ENCODE results near the gene FAM83C.
"Not testable (repeated sequence)": the region's sequence is repeated elsewhere in the genome, so short reads cannot be mapped to it uniquely, and the experiment has no call there.

The FAM83C gene

DNA sequence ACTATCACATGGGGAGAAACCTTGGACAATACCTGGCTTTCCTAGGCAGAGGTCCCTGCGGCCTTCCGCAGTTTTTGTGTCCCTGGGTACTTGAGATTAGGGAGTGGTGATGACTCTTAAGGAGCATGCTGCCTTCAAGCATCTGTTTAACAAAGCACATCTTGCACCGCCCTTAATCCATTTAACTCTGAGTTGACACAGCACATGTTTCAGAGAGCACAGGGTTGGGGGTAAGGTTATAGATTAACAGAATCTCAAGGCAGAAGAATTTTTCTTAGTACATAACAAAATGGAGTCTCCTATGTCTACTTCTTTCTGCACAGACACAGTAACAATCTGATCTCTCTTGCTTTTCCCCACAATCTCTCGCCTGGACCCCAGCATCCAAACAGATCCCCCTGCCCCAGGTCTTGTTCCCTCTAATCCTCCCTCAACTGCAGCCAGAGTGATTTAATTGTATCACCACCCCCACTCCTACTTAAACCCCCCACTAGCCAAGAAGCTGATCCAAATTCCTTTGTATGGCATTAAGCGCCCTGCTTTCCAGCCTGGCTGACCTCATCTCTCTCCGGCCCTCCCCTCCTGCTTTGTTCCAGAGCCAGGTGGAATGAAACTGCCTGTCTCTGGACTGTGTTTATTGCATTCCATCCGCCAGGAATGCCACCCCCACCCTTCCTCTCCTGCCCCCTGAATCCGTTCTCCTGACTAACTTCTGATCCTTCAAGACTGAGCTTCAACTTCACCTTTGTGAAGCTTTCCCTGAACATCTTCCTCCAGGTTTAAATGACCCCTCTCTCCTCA is 29.3 kb downstream of the FAM83C start:
- not testable (repeated sequence) for DNase-seq

DNA sequence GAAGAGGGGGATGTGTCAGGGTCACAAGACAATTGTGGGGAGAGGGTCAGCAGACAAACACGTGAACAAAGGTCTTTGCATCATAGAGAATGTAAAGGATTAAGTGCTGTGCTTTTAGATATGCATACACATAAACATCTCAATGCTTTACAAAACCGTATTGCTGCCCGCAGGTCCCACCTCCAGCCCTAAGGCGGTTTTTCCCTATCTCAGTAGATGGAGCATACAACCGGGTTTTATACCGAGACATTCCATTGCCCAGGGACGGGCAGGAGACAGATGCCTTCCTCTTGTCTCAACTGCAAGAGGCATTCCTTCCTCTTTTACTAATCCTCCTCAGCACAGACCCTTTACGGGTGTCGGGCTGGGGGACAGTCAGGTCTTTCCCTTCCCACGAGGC is 29.9 kb downstream of the FAM83C start:
- DNase-seq, result not testable (repeated sequence)

DNA sequence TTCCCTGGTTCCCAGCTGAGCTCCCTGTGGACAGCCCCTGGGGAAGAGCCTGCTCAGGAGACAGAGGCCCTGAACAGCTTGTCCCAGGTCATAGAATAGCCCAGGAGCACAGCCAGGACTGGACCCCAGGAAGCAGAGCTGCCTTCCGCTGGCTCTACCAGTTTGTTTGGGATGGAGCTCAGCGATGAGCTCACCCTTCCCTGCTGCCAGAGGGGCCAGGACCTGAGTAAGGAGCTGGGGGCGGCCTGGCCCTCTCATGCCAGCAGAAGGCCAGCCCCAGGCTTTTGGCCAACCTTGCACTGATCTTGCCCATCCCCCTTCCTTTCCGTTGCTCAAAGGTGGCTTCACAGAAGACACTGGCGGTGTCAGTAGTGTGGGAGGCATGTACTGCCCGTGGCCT is 31.8 kb downstream of the FAM83C start:
- DNase-seq, result no peak

DNA sequence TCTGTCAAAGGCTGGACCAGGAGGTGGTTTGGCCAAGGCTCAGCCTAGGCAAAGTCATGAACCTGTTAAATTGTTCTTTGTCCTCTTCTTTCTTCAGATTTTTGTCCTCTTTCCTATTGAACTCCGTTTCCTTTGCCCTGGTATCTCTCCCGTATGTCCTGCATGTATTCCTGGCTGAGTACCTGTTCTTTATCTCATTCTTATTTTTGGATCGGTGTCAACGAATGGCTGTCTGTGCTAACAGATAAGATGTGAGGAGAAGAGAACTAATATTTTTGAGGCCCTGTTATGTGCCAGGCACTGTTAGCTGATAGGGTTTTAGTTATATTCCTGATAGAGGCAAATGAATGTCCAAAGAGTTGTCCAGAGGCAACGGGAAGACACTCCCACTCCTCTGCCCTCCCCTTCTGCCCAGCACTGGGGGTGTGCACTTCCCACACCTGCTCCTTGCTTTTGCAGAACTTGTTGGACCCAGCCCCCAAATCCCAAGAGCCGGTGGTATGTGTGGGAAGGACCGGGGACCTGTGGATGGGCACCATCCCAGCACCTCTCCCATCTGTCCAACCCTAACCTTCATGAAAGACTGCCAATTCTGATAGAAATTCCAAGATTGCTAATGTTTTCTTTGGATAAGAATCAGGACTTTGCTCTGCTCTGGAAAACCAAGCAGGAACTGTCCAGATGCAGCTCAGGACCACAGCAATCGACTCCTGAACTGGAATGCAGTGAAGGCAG is 34.9 kb downstream of the FAM83C start:
- DNase-seq, result no peak

DNA sequence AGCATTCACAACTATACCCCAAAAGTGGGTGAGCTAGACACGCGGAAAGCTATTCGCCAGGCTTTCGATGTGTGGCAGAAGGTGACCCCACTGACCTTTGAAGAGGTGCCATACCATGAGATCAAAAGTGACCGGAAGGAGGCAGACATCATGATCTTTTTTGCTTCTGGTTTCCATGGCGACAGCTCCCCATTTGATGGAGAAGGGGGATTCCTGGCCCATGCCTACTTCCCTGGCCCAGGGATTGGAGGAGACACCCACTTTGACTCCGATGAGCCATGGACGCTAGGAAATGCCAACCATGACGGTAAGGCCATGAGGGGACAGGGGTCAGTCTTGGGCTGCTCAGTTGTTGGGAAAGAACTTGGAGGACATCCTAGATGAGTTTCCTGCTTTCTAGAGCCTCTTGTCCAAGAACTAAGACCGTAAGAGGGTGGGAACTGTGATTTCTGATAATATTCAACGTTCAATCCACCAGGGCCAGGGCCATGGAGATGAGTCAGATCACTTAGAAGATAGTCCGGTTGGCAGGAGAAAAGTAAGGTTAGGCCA is 37.7 kb downstream of the FAM83C start:
- DNase-seq, result no peak

DNA sequence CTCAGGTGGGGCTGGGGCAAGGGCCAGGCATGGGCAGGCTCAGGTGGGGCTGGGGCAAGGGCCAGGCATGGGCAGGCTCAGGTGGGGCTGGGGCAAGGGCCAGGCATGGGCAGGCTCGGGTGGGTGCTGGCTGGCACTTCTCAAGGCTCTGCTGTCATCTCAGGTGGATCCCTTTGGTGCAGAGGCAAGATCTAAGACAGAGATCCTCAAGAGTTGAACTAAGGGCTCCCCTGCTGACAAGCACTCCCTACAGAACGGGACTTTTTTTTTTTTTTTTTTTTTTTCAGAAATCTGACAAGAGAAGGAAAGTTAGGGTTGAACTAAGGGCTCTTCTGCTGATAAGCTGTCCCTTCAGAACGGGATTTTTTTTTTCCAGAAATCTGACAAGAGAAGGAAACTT is 39.2 kb downstream of the FAM83C start:
- no peak for DNase-seq

DNA sequence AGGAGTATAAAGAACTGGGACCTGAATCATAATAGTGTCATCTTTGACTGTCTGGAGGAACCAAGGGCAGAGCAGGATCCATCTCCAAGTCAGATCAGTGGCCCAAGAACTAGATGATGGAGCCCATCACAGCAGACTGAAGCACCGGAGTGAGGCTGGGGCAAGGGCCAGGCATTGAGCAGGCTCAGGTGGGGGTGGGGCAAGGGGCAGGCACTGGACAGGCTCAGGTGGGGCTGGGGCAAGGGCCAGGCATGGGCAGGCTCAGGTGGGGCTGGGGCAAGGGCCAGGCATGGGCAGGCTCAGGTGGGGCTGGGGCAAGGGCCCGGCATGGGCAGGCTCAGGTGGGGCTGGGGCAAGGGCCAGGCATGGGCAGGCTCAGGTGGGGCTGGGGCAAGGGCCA is 39.6 kb downstream of the FAM83C start:
- DNase-seq, result not testable (repeated sequence)

DNA sequence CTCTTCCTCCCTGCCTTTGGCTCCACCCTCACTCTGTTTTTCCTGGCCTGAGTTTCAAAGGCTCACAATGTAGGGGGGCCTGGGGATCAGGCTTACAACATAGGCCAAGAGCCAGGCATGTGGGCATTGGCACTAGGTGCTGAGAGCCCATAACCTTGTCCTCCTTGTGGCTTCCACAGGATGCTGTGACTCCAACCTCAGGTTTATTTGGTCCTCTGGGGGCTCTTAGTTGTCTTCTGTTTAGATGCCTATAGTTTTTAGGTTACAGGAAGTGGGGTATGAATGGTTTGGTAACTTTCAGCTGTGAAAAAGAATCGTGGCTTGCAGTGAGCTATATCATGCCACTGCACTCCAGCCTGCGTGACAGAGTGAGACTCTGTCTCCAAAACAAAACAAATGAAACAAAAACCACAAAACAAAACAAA is 40.2 kb downstream of the FAM83C start:
- DNase-seq, result no peak

DNA sequence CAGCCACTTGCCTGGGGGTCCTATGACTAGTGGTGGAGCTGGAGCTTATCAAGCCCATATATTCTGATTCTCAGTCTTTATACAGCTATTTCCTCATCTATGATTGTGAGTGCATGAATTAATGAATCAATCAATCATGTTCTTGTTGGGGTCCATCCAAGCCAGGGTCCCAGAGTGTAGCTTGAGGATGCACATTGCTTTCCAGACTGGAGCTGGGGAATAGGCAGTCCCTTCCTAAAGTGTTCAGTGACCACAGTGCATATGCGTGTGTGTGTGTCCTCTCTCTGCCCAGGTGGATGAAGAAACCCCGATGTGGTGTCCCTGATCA is 40.6 kb downstream of the FAM83C start:
- DNase-seq, result no peak

DNA sequence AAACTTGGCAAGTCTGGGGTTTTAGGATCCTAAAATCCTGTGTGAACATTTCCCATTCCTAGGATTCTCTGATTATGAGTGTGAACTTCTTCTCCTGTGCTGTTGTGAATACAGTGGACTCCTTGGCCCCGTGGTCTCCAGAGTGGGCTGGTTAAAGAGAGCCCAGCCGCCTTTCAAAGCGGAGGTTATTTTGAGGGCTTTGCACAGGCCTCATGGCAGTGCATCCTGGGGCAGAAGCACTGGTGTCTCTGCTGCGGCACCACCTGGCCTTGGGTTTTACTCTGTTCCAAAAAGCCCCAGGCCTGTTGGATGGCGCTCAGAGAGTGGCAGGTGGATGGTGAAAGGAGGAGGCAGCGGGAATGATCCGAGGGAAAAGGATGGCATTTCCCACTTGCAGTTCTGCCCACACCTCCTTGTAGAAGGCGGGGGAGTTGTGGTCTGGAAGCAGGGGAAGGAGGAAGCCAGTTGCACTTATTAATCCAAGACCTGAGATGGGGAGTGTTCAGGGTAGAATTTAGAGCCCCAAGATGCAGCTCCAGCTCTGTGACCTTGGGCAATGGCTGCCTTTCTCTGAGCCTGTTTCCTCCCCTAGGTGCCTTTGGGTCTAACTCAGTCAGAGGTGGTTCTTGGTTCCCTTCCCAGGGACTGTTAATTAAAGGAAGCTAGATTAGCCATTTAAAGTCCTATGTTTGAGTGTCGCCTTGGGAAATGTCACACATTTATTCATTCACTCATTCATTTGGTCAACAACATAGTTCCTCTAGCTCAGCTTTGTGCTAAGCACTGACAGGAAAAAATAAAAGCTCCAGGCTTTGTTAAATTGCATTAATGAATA is 43.4 kb downstream of the FAM83C start:
- no peak for DNase-seq

DNA sequence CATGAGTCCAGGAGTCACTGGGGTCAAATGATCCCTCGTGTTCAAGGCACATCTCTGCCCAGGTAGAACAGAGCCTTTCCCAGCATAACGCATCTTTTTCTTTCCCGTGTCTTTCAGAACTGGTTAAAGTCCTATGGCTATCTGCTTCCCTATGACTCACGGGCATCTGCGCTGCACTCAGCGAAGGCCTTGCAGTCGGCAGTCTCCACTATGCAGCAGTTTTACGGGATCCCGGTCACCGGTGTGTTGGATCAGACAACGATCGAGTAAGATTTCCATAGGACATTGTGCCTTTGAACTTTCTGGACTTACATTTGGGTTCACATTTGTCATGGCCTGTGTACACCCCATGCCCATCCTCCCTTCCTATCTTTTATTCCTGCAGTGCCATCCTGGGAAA is 45.5 kb downstream of the FAM83C start:
- no peak for DNase-seq

DNA sequence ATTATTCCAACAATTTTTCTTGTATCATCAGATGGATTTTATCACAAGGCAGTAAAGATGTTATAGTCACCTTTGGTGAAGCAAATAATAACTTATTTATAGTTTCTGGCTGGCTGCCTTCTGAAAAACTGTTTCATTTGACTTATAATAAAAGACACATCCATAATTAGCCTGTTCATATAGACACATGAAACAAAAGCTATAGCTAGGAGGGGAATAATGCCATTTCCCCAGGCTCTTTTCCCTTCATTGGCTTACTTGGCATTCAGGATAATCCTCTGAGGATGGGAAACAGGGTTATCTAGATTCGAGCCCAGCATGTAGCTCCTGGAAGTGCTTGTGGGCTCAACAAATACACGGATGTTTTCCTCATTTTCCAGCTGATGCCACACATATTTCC is 48.2 kb downstream of the FAM83C start:
- DNase-seq, result no peak

DNA sequence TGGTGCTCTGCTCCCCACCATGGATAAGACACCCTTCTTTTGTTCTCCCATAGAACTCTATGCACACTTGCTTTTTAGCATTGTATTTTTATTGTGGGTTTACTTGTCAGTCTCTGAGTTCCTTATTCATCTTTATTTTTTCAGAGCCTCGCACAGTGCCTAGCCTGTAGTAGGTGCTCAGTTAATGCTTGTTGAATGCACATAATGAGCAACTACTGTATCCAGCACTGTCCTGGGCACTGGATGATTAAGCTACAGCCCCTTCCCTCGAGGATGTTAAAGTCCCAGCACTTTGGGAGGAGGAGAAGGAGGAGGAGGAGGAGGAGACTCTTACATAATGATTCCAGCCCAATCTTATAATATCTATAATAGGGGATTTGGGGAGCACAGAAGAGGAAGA is 48.9 kb downstream of the FAM83C start:
- DNase-seq, result no peak

DNA sequence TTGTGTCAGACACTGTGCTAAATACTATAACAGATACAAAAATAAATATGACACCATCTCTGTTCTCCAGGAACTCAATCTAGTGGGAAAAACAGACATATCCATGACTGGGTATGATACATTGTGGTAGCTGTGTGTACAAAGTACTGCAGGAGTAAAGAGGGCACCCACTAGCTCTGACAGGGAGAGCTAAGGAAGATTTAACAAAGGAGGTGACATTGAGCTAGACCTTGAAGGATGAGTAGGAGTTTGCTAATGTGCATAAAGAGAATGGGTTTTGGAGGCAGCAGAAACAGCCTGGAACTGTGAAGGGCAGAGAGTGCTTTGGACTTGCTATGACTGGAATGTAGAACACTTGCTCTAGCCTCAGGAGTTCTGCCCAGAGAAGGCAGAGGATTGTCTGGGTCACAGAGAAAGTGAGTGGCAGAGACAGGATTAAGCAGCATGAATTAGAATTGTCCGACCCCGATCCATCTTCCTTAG is 51.4 kb downstream of the FAM83C start:
- no peak for DNase-seq

DNA sequence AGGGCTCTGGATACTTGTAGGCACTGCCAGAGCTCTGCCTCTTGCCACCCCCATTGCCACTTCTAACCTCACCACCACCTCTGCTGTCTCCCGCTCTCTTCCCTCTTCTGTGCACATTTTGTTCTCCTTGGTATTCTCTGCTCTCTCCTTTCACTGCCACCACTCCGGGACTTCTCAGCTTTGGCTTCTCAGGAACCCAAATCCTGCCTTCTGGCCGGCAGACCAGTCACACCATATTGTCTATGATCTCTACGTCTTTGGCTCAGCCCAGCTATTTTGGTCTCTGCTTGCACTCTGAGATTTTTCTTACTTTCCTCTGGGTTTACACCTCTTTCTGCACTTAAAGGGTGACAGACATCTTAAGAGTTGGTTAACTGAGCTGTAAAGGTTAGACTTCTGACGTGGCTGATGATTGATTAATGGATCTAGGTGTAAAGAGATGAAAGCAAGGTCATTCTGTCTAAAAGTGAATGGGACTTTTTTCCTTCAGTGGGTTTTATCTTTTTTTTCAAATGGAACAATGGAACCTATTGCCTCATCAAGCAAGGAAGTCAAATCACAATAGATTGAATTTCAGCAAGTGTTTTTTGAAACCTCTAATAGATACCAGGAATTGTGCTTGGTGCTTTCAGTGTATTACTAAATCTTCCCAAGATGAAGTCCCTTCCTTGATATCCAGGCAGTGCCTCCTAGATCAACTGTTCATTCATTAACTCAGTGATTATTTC is 52.0 kb downstream of the FAM83C start:
- DNase-seq, result no peak

DNA sequence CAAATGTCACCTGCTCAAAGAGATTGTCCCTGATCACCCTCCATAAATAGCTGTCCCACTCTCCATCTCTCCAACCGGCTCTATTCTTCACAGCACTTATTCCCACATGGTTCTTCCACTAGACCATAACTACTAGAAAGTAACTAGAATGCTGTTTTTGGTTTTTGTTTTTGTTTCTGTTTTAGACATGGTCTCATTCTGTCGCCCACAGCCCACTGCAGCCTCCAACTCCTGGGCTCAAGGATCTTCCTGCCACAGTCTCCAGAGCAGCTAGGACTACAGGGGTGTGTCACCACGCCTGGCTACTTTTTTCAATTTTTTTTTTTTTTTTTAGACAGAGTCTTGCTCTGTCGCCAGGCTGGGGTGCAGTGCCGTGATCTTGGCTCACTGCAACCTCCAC is 53.5 kb downstream of the FAM83C start:
- DNase-seq, result no peak

DNA sequence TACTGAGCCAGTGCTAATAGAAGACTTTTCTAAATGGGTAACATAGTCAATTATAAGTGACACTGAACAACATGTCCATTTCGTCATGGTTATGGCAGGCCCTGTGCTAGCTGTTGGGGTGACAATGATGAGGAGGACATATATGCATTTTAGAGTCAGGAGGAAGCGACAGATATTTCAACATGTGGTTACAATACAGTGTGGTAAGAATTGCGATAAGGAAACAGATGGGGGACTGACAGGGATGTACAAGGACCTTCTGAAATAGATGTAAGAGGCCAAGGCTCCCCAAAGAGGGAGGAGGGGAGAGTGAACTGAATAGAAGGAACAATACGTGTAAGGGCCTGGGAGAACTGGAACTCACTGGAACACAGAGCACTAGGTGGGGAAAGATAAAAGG is 54.1 kb downstream of the FAM83C start:
- no peak for DNase-seq

DNA sequence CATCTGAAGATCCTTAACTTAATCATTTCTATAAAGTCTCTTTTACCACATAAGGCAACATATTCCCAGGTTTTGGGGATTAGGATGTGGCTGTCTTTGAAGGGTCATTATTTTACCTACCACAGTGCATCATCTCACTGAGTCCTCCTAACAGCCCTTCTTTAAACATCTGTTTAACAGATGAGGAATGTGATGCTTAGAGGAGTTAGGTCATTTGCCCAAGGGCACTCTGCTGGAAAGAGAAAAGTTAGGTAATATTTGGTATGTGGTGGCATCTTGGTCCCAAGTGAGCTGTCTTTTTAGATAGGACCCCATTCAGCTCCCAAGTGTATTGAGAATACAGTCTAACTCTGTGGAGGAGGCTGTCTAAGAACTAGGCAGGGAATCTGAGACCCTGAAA is 54.7 kb downstream of the FAM83C start:
- DNase-seq, result no peak

DNA sequence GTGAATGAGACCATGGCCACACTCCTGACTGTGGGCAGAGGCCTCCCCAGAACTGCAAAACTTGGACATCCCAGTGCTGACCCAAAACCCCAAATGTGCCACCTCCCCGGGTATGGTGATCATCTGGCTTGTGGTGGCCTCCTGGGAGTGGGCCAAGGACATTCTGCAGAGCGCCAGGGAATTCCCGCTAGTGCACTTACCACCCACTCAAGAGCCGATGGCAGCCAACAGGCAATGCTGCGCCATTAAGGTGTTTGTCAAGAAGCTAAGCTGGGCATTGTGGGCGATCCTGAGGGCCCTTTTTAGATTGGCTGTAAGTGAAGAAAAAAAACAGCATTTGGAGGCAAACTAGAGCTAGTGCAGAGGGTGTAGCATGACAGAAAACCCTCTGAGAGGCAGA is 56.3 kb downstream of the FAM83C start:
- no peak for DNase-seq
